ENCODE measurements around the gene MSI2.

DNA sequence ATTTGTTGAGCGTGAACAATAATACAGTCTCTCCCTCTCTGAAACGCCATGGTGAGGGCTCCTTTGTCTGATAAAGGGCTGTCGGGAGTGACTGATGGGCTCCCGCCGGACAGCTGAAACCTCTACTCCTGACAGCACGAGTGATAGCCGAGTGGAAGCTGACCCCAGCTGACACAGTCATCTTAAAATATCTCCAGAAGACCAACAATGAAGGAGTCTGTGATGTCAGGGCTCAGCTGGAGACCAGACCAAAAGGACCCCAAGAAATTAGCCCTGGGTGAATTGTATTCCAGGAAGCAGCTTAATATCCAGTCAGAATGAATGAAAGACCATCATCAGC is 466.4 kb downstream of the MSI2 start:
- no peak for TF ChIP-seq TCF4 (CRISPR knock-in tag; IDR thresholded peaks at IDR 0.05; ENCODE audit: borderline replicate concordance)
- no peak for TF ChIP-seq TOX (CRISPR knock-in tag; IDR thresholded peaks at IDR 0.05; ENCODE audit: borderline replicate concordance)
- TF ChIP-seq RARB (CRISPR knock-in tag; IDR thresholded peaks at IDR 0.05): no peak
- no peak for TF ChIP-seq PPARA (CRISPR knock-in tag; IDR thresholded peaks at IDR 0.05; ENCODE audit: borderline replicate concordance)
- TF ChIP-seq, protein P1, sequence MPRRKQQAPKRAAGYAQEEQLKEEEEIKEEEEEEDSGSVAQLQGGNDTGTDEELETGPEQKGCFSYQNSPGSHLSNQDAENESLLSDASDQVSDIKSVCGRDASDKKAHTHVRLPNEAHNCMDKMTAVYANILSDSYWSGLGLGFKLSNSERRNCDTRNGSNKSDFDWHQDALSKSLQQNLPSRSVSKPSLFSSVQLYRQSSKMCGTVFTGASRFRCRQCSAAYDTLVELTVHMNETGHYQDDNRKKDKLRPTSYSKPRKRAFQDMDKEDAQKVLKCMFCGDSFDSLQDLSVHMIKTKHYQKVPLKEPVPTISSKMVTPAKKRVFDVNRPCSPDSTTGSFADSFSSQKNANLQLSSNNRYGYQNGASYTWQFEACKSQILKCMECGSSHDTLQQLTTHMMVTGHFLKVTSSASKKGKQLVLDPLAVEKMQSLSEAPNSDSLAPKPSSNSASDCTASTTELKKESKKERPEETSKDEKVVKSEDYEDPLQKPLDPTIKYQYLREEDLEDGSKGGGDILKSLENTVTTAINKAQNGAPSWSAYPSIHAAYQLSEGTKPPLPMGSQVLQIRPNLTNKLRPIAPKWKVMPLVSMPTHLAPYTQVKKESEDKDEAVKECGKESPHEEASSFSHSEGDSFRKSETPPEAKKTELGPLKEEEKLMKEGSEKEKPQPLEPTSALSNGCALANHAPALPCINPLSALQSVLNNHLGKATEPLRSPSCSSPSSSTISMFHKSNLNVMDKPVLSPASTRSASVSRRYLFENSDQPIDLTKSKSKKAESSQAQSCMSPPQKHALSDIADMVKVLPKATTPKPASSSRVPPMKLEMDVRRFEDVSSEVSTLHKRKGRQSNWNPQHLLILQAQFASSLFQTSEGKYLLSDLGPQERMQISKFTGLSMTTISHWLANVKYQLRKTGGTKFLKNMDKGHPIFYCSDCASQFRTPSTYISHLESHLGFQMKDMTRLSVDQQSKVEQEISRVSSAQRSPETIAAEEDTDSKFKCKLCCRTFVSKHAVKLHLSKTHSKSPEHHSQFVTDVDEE (CRISPR knock-in tag; IDR thresholded peaks at IDR 0.05): no peak
- TF ChIP-seq, protein P2, sequence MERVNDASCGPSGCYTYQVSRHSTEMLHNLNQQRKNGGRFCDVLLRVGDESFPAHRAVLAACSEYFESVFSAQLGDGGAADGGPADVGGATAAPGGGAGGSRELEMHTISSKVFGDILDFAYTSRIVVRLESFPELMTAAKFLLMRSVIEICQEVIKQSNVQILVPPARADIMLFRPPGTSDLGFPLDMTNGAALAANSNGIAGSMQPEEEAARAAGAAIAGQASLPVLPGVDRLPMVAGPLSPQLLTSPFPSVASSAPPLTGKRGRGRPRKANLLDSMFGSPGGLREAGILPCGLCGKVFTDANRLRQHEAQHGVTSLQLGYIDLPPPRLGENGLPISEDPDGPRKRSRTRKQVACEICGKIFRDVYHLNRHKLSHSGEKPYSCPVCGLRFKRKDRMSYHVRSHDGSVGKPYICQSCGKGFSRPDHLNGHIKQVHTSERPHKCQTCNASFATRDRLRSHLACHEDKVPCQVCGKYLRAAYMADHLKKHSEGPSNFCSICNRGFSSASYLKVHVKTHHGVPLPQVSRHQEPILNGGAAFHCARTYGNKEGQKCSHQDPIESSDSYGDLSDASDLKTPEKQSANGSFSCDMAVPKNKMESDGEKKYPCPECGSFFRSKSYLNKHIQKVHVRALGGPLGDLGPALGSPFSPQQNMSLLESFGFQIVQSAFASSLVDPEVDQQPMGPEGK (CRISPR knock-in tag; IDR thresholded peaks at IDR 0.05; ENCODE audit: borderline replicate concordance): no peak
- TF ChIP-seq, protein P3, sequence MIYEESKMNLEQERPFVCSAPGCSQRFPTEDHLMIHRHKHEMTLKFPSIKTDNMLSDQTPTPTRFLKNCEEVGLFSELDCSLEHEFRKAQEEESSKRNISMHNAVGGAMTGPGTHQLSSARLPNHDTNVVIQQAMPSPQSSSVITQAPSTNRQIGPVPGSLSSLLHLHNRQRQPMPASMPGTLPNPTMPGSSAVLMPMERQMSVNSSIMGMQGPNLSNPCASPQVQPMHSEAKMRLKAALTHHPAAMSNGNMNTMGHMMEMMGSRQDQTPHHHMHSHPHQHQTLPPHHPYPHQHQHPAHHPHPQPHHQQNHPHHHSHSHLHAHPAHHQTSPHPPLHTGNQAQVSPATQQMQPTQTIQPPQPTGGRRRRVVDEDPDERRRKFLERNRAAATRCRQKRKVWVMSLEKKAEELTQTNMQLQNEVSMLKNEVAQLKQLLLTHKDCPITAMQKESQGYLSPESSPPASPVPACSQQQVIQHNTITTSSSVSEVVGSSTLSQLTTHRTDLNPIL (CRISPR knock-in tag; IDR thresholded peaks at IDR 0.05; ENCODE audit: low read depth): no peak
- no peak for TF ChIP-seq ZNF70 (CRISPR knock-in tag; IDR thresholded peaks at IDR 0.05)
- TF ChIP-seq OSR1 (CRISPR knock-in tag; IDR thresholded peaks at IDR 0.05): no peak
- no peak for TF ChIP-seq ZNF565 (CRISPR knock-in tag; conservative IDR thresholded peaks at IDR 0.05; ENCODE audit: low read depth)
